22Rv1 (cell line): ENCODE measurements around the gene TLCD3B.

Source experiments
- CTCF ChIP-seq: fragments of 450-650 bp; IDR thresholded peaks from 2 replicates; pipeline ENCODE4 v1.5.1; 2017; ENCODE audit warnings: mild to moderate bottlenecking
- ZFX ChIP-seq: fragments of 450-650 bp; IDR thresholded peaks from 2 replicates; pipeline ENCODE4 v1.6.1; 2017; ENCODE audit warnings: antibody characterized with exemption, borderline replicate concordance

- TF ChIP-seq CTCF, result no peak
- TF ChIP-seq ZFX, result no peak
These were observed 29.9 kb upstream of the TLCD3B start for GRCh38 chr16:30060836-30061554.
